Cardiac septum (tissue), 1 donor: Measurements from ENCODE around the gene GDF2. TPM values are rescaled to one million over a fixed set of nuclear protein-coding genes. Genes with fewer than 3 reads are reported as not detected.

ENCODE experiments used
- DNase-seq: peaks from one replicate; pipeline ENCODE4 v3.0.0-alpha.2; 2020; ENCODE audit warnings: low spot score
- intact Hi-C: fragments of 100-400 bp; cut with DNase I; formaldehyde crosslinking; loops from one replicate; pipeline ENCODE4 v1.14.0; 2022
- total RNA-seq: library from RNA; stranded (reverse); fragmentation: NEBNext Ultra II Directional; extraction: Animal tissue kit (Norgen Biotek cat#: 25700); gene quantifications from one replicate; pipeline ENCODE4 v1.2.1, GENCODE V29; 2021
- donor health status: DM: no; HTN: no; CAD: no.

GDF2 gene
- total RNA-seq, 1 donor from 2014 or later: not detected

DNA sequence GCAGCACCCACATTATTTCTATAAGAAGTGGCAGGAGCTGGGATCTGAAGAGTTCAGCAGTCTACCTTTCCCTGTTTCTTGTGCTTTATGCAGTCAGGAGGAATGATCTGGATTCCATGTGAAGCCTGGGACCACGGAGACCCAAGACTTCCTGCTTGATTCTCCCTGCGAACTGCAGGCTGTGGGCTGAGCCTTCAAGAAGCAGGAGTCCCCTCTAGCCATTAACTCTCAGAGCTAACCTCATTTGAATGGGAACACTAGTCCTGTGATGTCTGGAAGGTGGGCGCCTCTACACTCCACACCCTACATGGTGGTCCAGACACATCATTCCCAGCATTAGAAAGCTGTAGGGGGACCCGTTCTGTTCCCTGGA is 25.0 kb downstream of the GDF2 start:
- intact Hi-C loops: no loop called here
- DNase-seq: peak; percentile 36

DNA sequence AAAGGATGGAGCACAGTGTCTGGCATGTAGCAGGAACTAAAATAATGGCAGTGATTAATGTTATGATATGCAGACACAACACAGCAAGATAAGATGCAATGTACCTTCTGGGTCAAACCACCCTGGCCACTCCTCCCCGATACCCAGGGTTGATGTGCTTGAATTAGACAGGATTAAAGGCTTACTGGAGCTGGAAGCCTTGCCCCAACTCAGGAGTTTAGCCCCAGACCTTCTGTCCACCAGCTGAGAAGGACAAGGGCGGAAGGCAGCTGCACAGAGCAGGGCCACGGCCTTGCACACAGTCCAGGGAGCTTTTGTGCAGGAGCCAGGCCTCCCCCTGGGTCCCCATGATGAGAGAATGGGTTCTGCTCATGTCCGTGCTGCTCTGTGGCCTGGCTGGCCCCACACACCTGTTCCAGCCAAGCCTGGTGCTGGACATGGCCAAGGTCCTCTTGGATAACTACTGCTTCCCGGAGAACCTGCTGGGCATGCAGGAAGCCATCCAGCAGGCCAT is 25.9 kb downstream of the GDF2 start, which contains the start of gene RBP3:
TSS of gene RBP3 (plus strand) at position 226 of the 514 bp plus-strand sequence. CDS start at position 348, 122 bp downstream.
- intact Hi-C loops: no loop called here
- peak; percentile 20 for DNase-seq

DNA sequence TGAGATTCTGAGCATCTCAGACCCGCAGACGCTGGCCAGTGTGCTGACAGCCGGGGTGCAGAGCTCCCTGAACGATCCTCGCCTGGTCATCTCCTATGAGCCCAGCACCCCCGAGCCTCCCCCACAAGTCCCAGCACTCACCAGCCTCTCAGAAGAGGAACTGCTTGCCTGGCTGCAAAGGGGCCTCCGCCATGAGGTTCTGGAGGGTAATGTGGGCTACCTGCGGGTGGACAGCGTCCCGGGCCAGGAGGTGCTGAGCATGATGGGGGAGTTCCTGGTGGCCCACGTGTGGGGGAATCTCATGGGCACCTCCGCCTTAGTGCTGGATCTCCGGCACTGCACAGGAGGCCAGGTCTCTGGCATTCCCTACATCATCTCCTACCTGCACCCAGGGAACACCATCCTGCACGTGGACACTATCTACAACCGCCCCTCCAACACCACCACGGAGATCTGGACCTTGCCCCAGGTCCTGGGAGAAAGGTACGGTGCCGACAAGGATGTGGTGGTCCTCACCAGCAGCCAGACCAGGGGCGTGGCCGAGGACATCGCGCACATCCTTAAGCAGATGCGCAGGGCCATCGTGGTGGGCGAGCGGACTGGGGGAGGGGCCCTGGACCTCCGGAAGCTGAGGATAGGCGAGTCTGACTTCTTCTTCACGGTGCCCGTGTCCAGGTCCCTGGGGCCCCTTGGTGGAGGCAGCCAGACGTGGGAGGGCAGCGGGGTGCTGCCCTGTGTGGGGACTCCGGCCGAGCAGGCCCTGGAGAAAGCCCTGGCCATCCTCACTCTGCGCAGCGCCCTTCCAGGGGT is 26.6 kb downstream of the GDF2 start:
- DNase-seq: peak; percentile 67
- intact Hi-C loops: no loop called here

DNA sequence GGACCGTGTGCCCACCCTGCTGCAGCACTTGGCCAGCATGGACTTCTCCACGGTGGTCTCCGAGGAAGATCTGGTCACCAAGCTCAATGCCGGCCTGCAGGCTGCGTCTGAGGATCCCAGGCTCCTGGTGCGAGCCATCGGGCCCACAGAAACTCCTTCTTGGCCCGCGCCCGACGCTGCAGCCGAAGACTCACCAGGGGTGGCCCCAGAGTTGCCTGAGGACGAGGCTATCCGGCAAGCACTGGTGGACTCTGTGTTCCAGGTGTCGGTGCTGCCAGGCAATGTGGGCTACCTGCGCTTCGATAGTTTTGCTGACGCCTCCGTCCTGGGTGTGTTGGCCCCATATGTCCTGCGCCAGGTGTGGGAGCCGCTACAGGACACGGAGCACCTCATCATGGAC is 27.3 kb downstream of the GDF2 start:
- peak; percentile 69 for DNase-seq

DNA sequence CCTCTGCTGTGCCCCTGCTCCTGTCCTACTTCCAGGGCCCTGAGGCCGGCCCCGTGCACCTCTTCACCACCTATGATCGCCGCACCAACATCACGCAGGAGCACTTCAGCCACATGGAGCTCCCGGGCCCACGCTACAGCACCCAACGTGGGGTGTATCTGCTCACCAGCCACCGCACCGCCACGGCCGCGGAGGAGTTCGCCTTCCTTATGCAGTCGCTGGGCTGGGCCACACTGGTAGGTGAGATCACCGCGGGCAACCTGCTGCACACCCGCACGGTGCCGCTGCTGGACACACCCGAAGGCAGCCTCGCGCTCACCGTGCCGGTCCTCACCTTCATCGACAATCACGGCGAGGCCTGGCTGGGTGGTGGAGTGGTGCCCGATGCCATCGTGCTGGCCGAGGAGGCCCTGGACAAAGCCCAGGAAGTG is 27.7 kb downstream of the GDF2 start:
- intact Hi-C loops: no loop called here
- peak; percentile 66 for DNase-seq

More for the DNA sequence above, 27.3 kb downstream of the GDF2 start:
- intact Hi-C loops: no loop called here

DNA sequence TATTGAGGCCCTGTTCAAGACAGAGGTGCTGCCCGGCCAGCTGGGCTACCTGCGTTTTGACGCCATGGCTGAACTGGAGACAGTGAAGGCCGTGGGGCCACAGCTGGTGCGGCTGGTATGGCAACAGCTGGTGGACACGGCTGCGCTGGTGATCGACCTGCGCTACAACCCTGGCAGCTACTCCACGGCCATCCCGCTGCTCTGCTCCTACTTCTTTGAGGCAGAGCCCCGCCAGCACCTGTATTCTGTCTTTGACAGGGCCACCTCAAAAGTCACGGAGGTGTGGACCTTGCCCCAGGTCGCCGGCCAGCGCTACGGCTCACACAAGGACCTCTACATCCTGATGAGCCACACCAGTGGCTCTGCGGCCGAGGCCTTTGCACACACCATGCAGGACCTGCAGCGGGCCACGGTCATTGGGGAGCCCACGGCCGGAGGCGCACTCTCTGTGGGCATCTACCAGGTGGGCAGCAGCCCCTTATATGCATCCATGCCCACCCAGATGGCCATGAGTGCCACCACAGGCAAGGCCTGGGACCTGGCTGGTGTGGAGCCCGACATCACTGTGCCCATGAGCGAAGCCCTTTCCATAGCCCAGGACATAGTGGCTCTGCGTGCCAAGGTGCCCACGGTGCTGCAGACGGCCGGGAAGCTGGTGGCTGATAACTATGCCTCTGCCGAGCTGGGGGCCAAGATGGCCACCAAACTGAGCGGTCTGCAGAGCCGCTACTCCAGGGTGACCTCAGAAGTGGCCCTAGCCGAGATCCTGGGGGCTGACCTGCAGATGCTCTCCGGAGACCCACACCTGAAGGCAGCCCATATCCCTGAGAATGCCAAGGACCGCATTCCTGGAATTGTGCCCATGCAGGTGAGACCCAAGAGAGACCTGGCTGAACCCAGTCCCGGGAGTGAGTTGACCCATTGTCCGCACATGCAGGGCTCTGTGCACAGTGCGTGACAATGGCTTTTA is 28.7 kb downstream of the GDF2 start:
- intact Hi-C loops: no loop called here
- DNase-seq: peak; percentile 64

DNA sequence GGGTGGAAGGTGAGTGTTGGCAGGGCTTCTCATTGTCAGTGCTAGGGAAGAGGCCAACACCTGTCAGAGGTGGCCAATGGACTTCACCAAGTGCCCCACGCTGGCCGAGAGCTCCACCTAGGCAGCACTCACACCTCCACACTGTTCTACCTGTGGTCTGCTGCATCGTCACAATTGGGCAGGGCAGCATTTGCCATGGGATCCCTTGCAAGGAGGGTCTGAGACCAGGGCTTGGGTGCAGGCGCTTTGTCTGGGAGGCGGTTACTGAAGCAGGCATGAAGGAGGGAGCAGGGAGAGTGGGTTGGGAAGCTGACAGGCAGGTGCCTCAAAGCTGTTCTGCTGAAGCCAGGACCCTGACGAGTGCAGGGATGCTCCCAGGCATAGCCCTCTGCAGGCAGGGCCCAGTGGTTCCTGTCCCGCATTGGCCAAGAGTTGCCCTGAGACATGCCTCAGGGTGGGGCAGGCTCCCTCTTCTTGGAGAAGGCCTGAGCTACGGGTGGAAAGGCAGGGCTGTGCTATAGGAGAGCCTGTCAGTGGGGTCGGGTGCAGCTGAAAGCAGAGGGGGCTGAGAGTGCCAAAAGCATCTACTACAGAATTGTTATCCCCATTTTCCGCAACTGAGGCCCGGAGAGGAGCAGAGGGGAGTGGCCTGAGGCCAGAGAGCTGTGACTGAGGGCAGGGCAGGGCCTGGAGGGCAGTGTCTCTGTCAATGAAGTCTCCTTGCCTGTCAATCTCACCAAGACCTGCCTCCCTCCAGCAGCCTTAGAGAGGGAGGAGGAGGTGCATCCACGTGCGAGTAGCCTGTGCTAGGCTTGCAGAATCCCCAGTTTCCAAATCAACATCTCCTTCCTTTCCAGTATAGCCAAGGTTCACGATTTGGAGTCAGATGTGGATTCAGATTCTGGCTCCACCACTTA is 29.9 kb downstream of the GDF2 start:
- DNase-seq: peak; percentile 68
- intact Hi-C loops: no loop called here

DNA sequence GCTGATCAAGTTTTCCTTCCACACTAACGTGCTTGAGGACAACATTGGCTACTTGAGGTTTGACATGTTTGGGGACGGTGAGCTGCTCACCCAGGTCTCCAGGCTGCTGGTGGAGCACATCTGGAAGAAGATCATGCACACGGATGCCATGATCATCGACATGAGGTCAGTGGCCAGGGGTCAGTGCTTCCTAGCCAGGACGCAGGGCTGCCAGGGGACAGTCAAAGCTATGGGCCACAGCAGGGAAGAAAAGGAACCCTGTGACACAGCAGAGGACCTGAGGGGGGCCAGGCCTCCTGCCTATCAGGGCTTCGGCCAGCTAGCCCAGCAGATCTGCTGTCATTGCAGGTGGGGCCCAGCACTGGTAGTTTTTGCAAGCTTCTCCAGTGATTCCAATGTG is 31.1 kb downstream of the GDF2 start:
- DNase-seq: peak; percentile 69
- intact Hi-C loops: no loop called here

DNA sequence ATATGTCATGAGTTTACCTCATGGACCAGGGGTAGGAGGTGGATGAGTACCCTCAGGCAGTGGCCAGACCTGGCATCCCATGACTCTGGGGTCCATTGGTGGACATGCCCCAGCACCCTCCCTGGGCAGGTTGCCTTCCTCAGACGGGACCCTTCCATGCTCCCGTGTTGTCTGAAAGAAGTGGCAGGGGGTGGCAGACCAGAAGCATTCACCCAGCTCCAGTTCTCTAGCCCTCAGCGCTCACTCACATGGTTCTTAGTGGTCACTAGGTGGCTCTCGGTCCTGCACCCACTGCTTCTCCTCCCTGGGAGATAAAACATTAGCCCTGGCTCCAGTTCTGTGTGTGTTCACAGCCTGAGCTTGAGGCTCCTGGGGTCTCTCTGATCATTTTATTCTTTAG is 31.9 kb downstream of the GDF2 start:
- peak; percentile 35 for DNase-seq
- intact Hi-C loops: no loop called here

DNA sequence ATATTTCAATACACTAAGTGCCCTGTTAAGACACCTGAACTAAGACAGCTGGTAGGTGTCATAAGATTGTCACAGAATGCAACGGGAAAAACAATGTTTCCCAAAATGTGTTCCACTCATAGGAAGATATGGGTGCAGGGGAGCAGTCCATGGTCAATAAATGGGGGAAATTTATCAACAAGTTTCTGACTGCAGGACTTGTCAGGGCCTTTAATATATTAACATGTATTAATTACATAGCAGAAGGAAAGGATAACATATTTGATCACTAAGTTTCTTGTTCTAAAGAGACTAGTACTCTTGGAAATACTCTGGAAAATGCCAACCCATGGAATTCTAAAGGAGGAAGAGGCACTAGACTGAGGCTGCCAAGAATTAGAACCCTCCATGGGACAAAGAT is 32.6 kb downstream of the GDF2 start:
- no peak for DNase-seq
- intact Hi-C loops: no loop called here

DNA sequence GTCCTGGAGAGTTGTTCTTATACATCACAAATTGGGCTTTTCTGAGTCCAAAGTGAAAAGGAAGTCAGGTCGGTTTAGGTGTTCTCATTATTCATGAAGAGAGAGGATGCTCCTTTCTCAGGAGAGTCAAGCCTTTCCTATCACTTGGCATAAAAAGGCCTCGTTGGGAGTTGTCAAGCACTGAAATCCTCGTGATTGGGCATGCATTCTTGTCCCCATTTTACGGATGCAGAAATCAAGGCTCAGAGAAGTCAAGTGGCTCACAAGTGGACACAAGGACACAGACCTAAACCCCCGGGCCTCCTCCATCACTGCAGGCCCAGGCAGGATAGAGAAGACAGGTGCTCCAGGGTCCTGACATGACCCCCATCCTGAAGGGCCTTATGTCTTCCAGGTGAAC is 34.5 kb downstream of the GDF2 start:
- peak; percentile 20 for DNase-seq
- intact Hi-C loops: no loop called here

DNA sequence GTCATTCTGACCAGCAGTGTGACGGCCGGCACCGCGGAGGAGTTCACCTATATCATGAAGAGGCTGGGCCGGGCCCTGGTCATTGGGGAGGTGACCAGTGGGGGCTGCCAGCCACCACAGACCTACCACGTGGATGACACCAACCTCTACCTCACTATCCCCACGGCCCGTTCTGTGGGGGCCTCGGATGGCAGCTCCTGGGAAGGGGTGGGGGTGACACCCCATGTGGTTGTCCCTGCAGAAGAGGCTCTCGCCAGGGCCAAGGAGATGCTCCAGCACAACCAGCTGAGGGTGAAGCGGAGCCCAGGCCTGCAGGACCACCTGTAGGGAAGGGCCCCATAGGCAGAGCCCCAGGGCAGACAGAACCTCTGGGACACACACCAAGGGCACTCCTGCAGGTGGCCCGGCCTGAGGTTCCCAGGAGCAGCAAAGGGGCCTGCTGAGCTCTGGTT is 34.9 kb downstream of the GDF2 start:
- DNase-seq: peak; percentile 61
- intact Hi-C loops: no loop called here

DNA sequence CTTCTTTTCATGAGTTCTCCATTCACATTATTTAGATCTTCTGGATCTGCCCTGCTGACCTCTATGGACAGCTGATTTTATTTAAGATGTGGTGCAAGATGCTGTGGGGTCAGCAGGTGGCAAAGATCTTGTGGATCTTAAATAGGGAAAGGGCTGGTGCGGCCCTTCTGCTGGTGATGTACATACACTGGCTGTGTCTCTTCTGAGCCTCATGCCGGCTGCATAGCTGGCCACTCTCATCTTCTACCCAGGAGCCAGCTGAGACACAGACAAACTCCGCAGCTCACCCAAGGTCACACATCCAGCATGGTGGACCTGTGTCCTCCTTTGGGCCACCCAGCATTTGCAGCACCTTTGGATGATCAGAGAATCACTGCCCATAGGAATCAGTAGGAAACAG is 35.7 kb downstream of the GDF2 start:
- DNase-seq: peak; percentile 27
- intact Hi-C loops: no loop called here

DNA sequence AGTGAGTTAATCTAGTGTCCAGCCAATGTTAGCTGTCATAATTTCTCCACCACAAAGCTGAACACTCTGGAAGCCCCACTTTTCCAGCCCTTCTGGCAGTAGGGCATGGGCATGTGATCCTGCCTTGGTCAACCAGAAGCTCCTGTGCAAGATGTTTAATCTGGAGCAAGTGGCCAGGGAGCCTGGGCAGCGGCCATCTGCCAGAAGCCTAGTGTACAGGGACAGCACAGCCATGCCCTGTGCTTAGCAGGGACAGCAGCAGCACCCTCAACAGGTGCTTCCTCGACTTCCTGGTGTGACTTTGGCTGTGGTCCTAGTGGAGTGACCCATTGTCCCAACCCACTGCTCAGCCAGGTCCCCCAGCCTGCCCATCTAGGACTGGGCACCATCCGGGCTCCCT is 36.2 kb downstream of the GDF2 start:
- intact Hi-C loops: no loop called here
- peak; percentile 59 for DNase-seq

DNA sequence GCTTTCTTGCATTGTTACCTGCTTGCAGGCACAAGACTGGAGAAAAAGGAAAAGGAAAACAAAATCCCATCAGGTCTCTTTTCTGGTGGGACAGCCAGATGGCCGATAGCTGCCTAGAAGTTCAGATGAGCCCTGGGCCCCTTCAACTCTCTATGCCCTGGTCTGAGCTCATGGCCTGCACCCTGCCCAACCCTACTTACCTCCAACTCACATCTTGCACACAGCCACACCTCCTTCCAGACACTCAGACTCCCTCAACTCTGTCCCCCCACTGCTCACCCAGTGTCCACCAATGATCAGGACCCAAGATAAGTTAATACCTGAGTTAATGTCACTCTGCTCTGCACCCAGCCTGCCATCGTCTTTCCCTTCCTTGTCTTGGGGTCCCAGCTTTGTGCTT is 36.8 kb downstream of the GDF2 start:
- intact Hi-C loops: no loop called here
- DNase-seq: no peak

DNA sequence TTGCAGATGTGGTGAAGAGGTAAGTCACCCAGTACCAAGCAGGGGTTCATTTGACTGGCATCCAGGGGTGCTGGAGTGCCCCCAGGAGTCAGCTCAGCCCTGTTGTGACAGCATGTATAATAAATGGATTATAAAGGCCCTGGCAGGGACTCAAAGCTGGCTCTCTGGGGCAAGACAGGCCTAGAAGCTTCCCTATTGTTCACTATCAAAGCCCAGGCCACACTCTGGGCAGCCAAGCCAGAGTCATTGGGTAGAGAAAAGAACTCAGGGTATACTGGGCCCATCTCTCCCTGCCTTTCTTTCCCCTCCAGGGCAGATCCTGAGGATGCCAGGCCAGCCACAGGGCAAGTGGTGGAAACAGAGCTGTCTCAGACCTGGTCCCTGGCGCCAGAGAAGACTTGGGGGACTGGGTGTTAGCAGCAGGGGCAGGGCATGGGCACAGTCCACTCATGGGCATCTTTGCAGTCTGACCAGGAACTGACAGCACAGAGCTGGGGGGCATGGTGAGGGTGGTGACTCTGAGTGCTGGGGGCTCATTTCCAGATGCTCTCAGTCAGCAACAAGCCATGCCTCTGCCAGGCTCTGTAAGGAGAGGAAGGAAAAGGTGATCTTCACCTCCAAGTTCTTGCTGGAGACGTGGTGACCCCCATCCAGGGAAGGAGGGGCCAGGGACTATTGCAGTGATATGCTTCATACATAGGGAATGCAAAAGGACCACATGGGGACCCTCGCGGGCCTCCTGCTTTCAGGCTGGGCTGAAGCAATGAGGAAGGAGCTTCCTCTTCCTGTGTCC is 37.6 kb downstream of the GDF2 start:
- intact Hi-C loops: no loop called here
- peak; percentile 67 for DNase-seq

DNA sequence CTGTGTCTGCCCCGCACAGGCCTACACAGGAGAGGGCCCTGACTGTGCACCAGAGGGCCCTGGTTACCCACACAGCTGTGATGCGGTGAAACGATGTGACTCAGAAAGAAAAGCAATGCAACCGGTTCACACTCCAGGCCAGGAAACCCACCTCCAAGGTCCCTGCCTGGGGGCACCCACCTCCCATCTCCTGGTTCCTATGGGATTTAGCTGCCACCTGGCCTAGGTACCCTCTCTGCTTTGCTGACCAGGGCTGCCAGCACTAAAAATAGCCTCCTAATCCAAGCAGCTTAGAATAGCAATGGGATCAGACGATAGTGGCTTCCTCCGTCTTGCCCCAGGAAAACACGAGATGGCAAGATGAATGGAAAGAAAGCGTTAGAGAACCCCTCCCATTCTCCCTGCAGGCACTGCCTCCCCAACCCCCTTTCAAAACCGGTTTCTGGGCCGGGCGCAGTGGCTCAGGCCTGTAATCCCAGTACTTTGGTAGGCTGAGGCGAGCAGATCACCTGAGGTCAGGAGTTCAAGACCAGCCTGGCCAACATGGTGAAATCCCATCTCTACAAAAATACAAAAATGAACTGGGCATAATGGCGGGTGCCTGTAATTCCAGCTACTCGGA is 38.3 kb downstream of the GDF2 start:
- peak; percentile 64 for DNase-seq
- intact Hi-C loops: no loop called here

DNA sequence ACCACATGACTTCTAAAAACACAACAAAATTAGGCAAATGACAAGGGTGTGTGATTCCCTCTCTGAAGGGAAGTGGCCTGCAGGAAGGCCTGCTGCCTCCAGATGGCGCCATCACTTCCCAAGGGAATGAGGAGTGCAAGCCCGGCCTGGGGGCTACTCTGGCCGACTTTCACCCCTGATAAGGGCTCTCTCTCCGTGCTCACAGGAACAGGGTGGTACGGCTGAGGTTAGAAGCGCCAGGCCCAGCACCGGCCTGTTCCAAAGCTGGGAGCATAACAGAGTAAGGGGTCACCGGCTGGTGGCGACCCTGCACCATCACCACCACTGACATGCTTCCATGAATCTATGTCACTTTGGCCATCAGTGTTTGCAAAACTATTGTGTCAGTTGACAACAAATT is 39.0 kb downstream of the GDF2 start:
- DNase-seq: peak; percentile 65
- intact Hi-C loops: no loop called here
